Adrenal gland (tissue), 5 donors: ENCODE results near the gene RIMS3.

ENCODE experiments used
- POLR2A ChIP-seq, 2 donors: fragments of 450-650 bp; IDR thresholded peaks; one replicate each; pipeline ENCODE4 v1.6.1; 2017; ENCODE audit warnings: antibody characterized with exemption in 2 of 2, mild to moderate bottlenecking in 2 of 2, moderate library complexity in 1 of 2
- TF ChIP-seq, protein P1 (sequence below), 6 experiments: fragments of 450-650 bp in 4 of 6; fragments of 200-600 bp in 2 of 6; sonication (generic) in 1 of 6; IDR thresholded peaks; 1 replicate in 5 of 6; 2 replicates in 1 of 6; pipeline versions ENCODE4 v1.5.1 to v1.8.0; 2016 to 2021; ENCODE audit warnings: antibody characterized with exemption in 6 of 6, mild to moderate bottlenecking in 2 of 6, moderate library complexity in 1 of 6
- donor health status: DM: no; HTN: no; CAD: no.

DNA sequence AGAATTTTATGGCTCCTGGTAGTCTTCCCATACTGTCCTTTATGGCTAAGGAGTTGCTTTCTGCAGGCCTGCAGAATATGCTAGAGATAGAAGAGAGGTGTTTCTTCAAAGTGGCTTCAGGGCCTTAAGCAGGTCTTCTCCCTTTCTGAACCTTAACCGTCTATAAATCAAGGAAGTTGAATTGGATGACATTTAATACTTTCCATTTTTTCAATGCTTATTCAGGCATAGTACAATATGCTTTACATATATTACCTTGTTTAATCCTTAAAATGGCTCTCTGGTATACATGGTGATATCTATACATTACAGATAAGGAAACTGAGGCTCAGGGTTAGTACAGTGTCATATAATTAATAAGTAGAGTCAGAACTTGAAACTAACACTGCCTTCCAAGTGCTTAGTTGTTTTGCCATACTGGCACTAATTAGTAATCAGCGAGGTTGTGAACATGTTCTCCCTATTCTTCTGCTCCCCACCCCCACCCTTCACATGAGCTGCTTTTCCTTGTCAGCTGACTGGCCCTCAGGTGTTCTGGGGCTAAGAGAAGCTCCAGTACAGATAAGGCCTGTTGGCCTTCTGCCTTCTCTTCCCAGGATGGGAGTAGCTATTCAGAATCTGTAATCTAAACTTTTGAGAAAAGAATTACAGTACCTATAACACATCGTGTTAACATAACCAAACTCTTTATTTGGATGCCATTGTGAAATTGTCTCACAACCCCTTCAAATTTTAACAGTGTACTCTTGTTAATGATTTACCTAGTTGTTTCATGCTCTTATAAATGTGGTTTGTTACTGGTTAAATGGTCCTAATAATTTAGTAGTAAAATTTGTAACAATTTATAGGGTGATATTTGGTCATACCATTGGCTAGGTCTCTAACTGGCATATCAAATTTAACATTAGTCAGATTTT, 39.6 kb upstream of the RIMS3 start:
- TF ChIP-seq, protein P1, sequence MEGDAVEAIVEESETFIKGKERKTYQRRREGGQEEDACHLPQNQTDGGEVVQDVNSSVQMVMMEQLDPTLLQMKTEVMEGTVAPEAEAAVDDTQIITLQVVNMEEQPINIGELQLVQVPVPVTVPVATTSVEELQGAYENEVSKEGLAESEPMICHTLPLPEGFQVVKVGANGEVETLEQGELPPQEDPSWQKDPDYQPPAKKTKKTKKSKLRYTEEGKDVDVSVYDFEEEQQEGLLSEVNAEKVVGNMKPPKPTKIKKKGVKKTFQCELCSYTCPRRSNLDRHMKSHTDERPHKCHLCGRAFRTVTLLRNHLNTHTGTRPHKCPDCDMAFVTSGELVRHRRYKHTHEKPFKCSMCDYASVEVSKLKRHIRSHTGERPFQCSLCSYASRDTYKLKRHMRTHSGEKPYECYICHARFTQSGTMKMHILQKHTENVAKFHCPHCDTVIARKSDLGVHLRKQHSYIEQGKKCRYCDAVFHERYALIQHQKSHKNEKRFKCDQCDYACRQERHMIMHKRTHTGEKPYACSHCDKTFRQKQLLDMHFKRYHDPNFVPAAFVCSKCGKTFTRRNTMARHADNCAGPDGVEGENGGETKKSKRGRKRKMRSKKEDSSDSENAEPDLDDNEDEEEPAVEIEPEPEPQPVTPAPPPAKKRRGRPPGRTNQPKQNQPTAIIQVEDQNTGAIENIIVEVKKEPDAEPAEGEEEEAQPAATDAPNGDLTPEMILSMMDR (IDR thresholded peaks at IDR 0.05) = no peak
- no peak for TF ChIP-seq POLR2A (IDR thresholded peaks at IDR 0.05)
